K562 (cell line): ENCODE results near the gene CC2D2B. TPM values are rescaled to one million over a fixed set of nuclear protein-coding genes. Genes with fewer than 3 reads are reported as not detected.

Source experiments
- ATAC-seq: fragments of 200-7000 bp; cut with Tn5 transposase; 3 replicates; pipeline ENCODE4 v1.9.1; 2020; ENCODE audit warnings: moderate library complexity
- BruUV-seq: library from RNA; stranded (reverse); fragments of 400-500 nt; replicated peaks from 2 replicates; lab custom pipeline; 2021; lab: Mats Ljungman, UMichigan
- CTCF ChIA-PET: fragments of 300-600 bp; formaldehyde crosslinking; extraction: SDS; loops from one replicate; lab custom pipeline; 2021; ENCODE audit warnings: low intra/inter-chr PET ratio; lab: Yijun Ruan, JAX
- POLR2A ChIA-PET: fragments of 300-600, 350-650 bp; sonication (Branson Sonifier 250); formaldehyde crosslinking; extraction: SDS; loops from one replicate; lab custom pipeline; 2021; ENCODE audit warnings: antibody characterized with exemption, inconsistent platforms; lab: Yijun Ruan, JAX
- DNase-seq, 4 experiments: peaks; one replicate each; pipeline versions ENCODE4 v3.0.0 to v3.0.0-alpha.2; 2011 to 2018; ENCODE audit warnings: low spot score in 3 of 4, mixed read lengths in 3 of 4; ENCODE audit errors: extremely low read depth in 1 of 4
- FAIRE-seq: peaks from 2 replicates; lab custom pipeline; 2011; peaks lifted over from hg19 to GRCh38; lab: Jason Lieb, UNC
- H2AFZ ChIP-seq: 2 replicates; pipeline ENCODE4 v1.6.0; 2011; ENCODE audit warnings: low read depth, low read length, control low read depth, inconsistent platforms
- H3K27ac ChIP-seq: fragments of 200-600 bp; 3 replicates; pipeline ENCODE4 v1.8.0; 2011; ENCODE audit warnings: low read depth, mild to moderate bottlenecking, control low read depth, inconsistent platforms, low read length, moderate library complexity, mixed read lengths; ENCODE audit errors: extremely low read depth
- H3K27me3 ChIP-seq, 2 experiments: fragments of 300-600 bp in 1 of 2; 2 replicates in 1 of 2; 3 replicates in 1 of 2; pipeline versions ENCODE4 v1.6.0 to v1.8.0; 2011; ENCODE audit warnings: inconsistent platforms in 2 of 2, low read length in 2 of 2, mild to moderate bottlenecking in 1 of 2, mixed read lengths in 1 of 2, moderate library complexity in 1 of 2; ENCODE audit not compliant: control insufficient read depth in 2 of 2, insufficient read depth in 2 of 2
- H3K36me3 ChIP-seq: fragments of 300-600 bp; 3 replicates; pipeline ENCODE4 v1.8.0; 2011; ENCODE audit warnings: mild to moderate bottlenecking, low read length, inconsistent platforms; ENCODE audit not compliant: control insufficient read depth, insufficient read depth
- H3K4me1 ChIP-seq, 2 experiments: fragments of 200-600 bp in 1 of 2; replicated peaks in 1 of 2; 2 replicates in 1 of 2; 3 replicates in 1 of 2; pipeline versions ENCODE4 v1.5.1 to v1.8.0; 2011; ENCODE audit warnings: inconsistent platforms in 2 of 2, low read length in 2 of 2, mild to moderate bottlenecking in 1 of 2, mixed read lengths in 1 of 2, moderate library complexity in 1 of 2; ENCODE audit not compliant: control insufficient read depth in 2 of 2, insufficient read depth in 2 of 2
- H3K4me2 ChIP-seq: 2 replicates; pipeline ENCODE4 v1.6.1; 2011; ENCODE audit warnings: low read length, control low read depth, inconsistent platforms, mixed read lengths; ENCODE audit not compliant: insufficient read depth
- H3K4me3 ChIP-seq: fragments of 200-600 bp; sonication (generic), shearing (Covaris generic); 2 replicates; pipeline ENCODE4 v1.5.1; 2016; ENCODE audit warnings: control low read depth, inconsistent platforms
- H3K79me2 ChIP-seq: fragments of 200-600 bp; 3 replicates; pipeline ENCODE4 v1.8.0; 2011; ENCODE audit warnings: low read length, inconsistent platforms; ENCODE audit not compliant: control insufficient read depth, insufficient read depth
- H3K9ac ChIP-seq, 2 experiments: 2 replicates each; pipeline versions ENCODE4 v1.6.0 to v1.6.1; 2011; ENCODE audit warnings: low read depth in 2 of 2, low read length in 2 of 2, control low read depth in 1 of 2, inconsistent platforms in 1 of 2, mild to moderate bottlenecking in 1 of 2, mixed read lengths in 1 of 2; ENCODE audit not compliant: insufficient read depth in 1 of 2
- H3K9me1 ChIP-seq: one replicate; pipeline ENCODE4 v1.6.0; 2011; ENCODE audit warnings: inconsistent platforms, mild to moderate bottlenecking, low read length, moderate library complexity; ENCODE audit not compliant: control insufficient read depth, insufficient read depth
- H3K9me3 ChIP-seq: replicated peaks from 2 replicates; pipeline ENCODE4 v1.5.1; 2011; ENCODE audit warnings: low read depth, low read length, inconsistent platforms; ENCODE audit not compliant: control insufficient read depth, insufficient read depth
- H4K20me1 ChIP-seq: replicated peaks from 2 replicates; pipeline ENCODE4 v1.6.1; 2011; ENCODE audit warnings: low read length, inconsistent platforms, mixed read lengths; ENCODE audit not compliant: control insufficient read depth, insufficient read depth
- CHD2 ChIP-seq: IDR thresholded peaks from 2 replicates; pipeline ENCODE4 v1.6.1; 2011; ENCODE audit warnings: low read depth, low read length
- PBX2 ChIP-seq, 2 experiments: IDR thresholded peaks in 1 of 2; conservative IDR thresholded peaks in 1 of 2; 2 replicates each; pipeline ENCODE4 v1.6.1; 2016; ENCODE audit warnings: low read depth in 2 of 2, mild to moderate bottlenecking in 1 of 2, missing compliant biosample characterization in 1 of 2, missing genetic modification characterization in 1 of 2, moderate library complexity in 1 of 2
- USF2 ChIP-seq: sonication (generic); formaldehyde crosslinking; IDR thresholded peaks from 2 replicates; pipeline ENCODE4 v1.5.0; 2020; ENCODE audit warnings: missing genetic modification reagents
- ZBED1 ChIP-seq: IDR thresholded peaks from 2 replicates; pipeline ENCODE4 v1.6.1; 2014
- WGBS: fragments of 100-300 bp; shearing (Covaris generic); methylation state at CpG from one replicate; pipeline ENCODE4 v1.1.6; 2016; ENCODE audit warnings: low coverage, mixed read lengths; ENCODE audit not compliant: insufficient coverage; ENCODE audit errors: missing lambda C conversion rate; 5-methylcytosine and 5-hydroxymethylcytosine counted together
- in situ Hi-C: fragments of 300-500 bp; cut with MboI; formaldehyde crosslinking; loops from 4 replicates; pipeline ENCODE4 v1.15.0; 2018; ENCODE audit warnings: inconsistent platforms, mixed read lengths
- intact Hi-C: fragments of 100-400 bp; cut with micrococcal nuclease; formaldehyde crosslinking; loops from 2 replicates; pipeline ENCODE4 v1.14.2; 2022
- polyA plus RNA-seq, 8 experiments: library from polyadenylated mRNA; depleted of rRNA in 4 of 8; stranded (reverse) in 5 of 8; unstranded in 3 of 8; fragments of >200 nt; fragmentation: Nextera tagmentation in 2 of 8; fragmentation: Illumina TruSeq in 1 of 8; extraction: Ambion mirVana in 2 of 8; extraction: Trizol in 1 of 8; gene quantifications; 2 replicates each; pipeline versions ENCODE4 v1.2.1 to v1.2.3, GENCODE V29; 2011 to 2014; ENCODE audit warnings: inconsistent platforms in 1 of 8, missing spikeins in 1 of 8
- total RNA-seq, 7 experiments: library from RNA; depleted of rRNA in 6 of 7; stranded (reverse); fragments of >200 nt in 6 of 7; fragmentation: Illumina TruSeq in 2 of 7; extraction: Trizol in 2 of 7; gene quantifications; 2 replicates each; pipeline versions ENCODE4 v1.2.1 to v1.2.3, GENCODE V29; 2011 to 2021; ENCODE audit warnings: low replicate concordance in 1 of 7

CC2D2B gene
- total and polyA plus RNA-seq, 9 of the 15 experiments (the other 6 are each of a cell fraction or from before 2014, with no cell fraction given): 0.10 to 0.34 (median 0.20) TPM; not detected in 5

- H3K9me1 ChIP-seq: no peaks in the 10 kb centered on the region
- H3K4me3 ChIP-seq: no peak overlapping the region
- intact Hi-C loops: no loop called here
- POLR2A ChIA-PET: no interaction called here
- H3K36me3 ChIP-seq: no peaks in the 10 kb centered on the region
- ATAC-seq: no peak
- no peaks in the 10 kb centered on the region for H3K4me1 ChIP-seq
- TF ChIP-seq CHD2 (no peak), USF2 (CRISPR knock-in tag) (no peak), ZBED1 (no peak), PBX2 (CRISPR knock-in tag; IDR thresholded peaks at IDR 0.05; ENCODE audit: low read depth) (no peak), PBX2 (tag; conservative IDR thresholded peaks at IDR 0.05; ENCODE audit: low read depth) (no peak)
- TF ChIP-seq, all 486 proteins: peak for 0
- BruUV-seq: no TSS peak
- Histone ChIP-seq H4K20me1 (no peaks in the 10 kb centered on the region), H2AFZ (no peak overlapping the region), H3K27ac (no peak overlapping the region), H3K4me2 (no peak overlapping the region), H3K9ac (no peak overlapping the region), H3K79me2 (no peaks in the 10 kb centered on the region), H3K27me3 (no peaks in the 10 kb centered on the region; a peak in 1 of 5 replicates), H3K9me3 (no peaks in the 10 kb centered on the region)
- CTCF ChIA-PET: no interaction called here
- DNase-seq (no peak), FAIRE-seq (no peak)
- in situ Hi-C loops: no loop called here
- WGBS: 7% methylated on average over 7 of the region's 9 CpGs
Observed at GRCh38 chr10:95976362-95977229, 68.8 kb downstream of the CC2D2B start.
